Measurements from ENCODE around the gene TRIP10.
A peak's percentile ranks its signal among the peaks of the same experiment; 100 is the strongest.

TRIP10 gene

GRCh38 chr19:6787393-6787792, 47.9 kb downstream of the TRIP10 start:
- Histone ChIP-seq H3K9ac (no peak overlapping the region), H3K79me2 (ENCODE audit: insufficient read depth, low read depth) (peaks cover 27% of the 10 kb centered on the region), H2AFZ (ENCODE audit: low read depth) (no peak overlapping the region), H3K27ac (no peak overlapping the region), H4K20me1 (ENCODE audit: insufficient read depth) (no peaks in the 10 kb centered on the region), H3K27me3 (ENCODE audit: insufficient read depth, low read depth) (no peaks in the 10 kb centered on the region), H3K4me1 (ENCODE audit: low read depth, poor library complexity, severe bottlenecking) (peaks cover 54% of the 10 kb centered on the region), H3K36me3 (ENCODE audit: insufficient read depth) (no peaks in the 10 kb centered on the region), H3K4me2 (no peak overlapping the region), H3K4me3 (IDR thresholded peaks at IDR 0.05; ENCODE audit: insufficient read depth, low read depth, low read length) (no peak overlapping the region)
- TF ChIP-seq, protein P1, sequence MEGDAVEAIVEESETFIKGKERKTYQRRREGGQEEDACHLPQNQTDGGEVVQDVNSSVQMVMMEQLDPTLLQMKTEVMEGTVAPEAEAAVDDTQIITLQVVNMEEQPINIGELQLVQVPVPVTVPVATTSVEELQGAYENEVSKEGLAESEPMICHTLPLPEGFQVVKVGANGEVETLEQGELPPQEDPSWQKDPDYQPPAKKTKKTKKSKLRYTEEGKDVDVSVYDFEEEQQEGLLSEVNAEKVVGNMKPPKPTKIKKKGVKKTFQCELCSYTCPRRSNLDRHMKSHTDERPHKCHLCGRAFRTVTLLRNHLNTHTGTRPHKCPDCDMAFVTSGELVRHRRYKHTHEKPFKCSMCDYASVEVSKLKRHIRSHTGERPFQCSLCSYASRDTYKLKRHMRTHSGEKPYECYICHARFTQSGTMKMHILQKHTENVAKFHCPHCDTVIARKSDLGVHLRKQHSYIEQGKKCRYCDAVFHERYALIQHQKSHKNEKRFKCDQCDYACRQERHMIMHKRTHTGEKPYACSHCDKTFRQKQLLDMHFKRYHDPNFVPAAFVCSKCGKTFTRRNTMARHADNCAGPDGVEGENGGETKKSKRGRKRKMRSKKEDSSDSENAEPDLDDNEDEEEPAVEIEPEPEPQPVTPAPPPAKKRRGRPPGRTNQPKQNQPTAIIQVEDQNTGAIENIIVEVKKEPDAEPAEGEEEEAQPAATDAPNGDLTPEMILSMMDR (conservative IDR thresholded peaks at IDR 0.05; ENCODE audit: low read depth, low read length) = no peak

- Histone ChIP-seq H3K27ac (peak overlapping the region; percentile 80; the same call in 1 of the 2 replicates), H3K9ac (no peak overlapping the region), H3K36me3 (ENCODE audit: insufficient read depth) (no peaks in the 10 kb centered on the region), H3K4me2 (peak overlapping the region; percentile 94), H3K27me3 (ENCODE audit: insufficient read depth, low read depth) (no peaks in the 10 kb centered on the region), H3K79me2 (ENCODE audit: insufficient read depth, low read depth) (peaks cover 36% of the 10 kb centered on the region), H2AFZ (ENCODE audit: low read depth) (no peak overlapping the region), H4K20me1 (ENCODE audit: insufficient read depth) (no peaks in the 10 kb centered on the region), H3K4me3 (IDR thresholded peaks at IDR 0.05; ENCODE audit: insufficient read depth, low read depth, low read length) (no peak overlapping the region), H3K4me1 (ENCODE audit: low read depth, poor library complexity, severe bottlenecking) (peaks cover 48% of the 10 kb centered on the region)
- TF ChIP-seq, protein P1 (conservative IDR thresholded peaks at IDR 0.05; ENCODE audit: low read depth, low read length) = no peak
These were observed 49.4 kb downstream of the TRIP10 start for GRCh38 chr19:6788896-6789295.

DNA sequence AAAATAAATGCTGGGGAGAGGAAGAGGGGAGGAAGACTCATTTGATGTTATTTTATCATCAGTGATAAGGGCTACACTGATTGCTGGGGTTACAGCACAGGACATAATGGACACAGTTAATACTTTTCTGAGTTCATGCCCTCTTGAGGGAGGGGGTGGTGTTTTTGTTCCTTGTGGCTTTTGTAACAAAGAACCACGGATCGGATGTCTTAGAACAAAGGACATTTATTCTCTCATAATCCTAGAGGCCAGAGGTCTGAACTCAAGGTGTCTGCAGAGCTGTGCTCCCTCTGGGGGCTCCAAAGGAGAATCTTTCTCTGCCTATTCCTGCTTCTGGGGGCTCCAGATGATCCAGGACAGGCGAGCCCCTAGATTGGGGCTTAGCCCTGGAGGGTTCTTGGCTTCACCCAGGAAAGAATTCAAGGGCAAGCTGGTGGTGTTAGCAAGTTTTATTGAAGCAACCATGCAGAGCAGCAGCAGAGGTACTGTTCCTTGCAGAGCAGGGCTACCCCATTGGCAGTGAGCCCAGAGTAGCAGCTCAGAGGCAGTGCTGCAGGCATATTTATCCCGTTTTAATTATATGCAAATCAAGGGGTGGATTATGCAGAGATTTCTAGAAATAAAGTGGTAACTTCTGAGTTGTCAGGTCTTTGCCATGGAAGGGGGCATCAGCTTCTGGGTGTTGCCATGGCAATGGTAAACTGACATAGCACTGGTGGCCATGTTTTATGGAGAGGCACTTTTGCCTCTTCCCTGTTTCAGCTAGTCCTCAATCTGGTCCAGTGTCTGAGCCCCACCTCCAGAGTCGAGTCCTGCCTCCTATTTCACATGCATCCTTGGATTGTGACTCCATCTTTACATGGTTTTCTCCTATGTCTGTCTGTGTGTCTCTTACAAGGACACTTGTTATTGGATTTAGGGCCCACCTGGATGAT, 51.0 kb downstream of the TRIP10 start:
- H3K4me2 ChIP-seq = peak overlapping the region; percentile 94
- H3K27ac ChIP-seq = peak overlapping the region; percentile 80
- peaks cover 41% of the 10 kb centered on the region for H3K79me2 ChIP-seq (ENCODE audit: insufficient read depth, low read depth)
- no peaks in the 10 kb centered on the region for H3K27me3 ChIP-seq (ENCODE audit: insufficient read depth, low read depth)
- no peaks in the 10 kb centered on the region for H3K36me3 ChIP-seq (ENCODE audit: insufficient read depth)
- peak overlapping the region; percentile 13; the same call in 1 of the 2 replicates for H3K9ac ChIP-seq
- H3K4me3 ChIP-seq (IDR thresholded peaks at IDR 0.05; ENCODE audit: insufficient read depth, low read depth, low read length) = no peak overlapping the region
- no peak overlapping the region for H2AFZ ChIP-seq (ENCODE audit: low read depth)
- peaks cover 48% of the 10 kb centered on the region for H3K4me1 ChIP-seq (ENCODE audit: low read depth, poor library complexity, severe bottlenecking)
- TF ChIP-seq, protein P1 (conservative IDR thresholded peaks at IDR 0.05; ENCODE audit: low read depth, low read length) = no peak; the same call in 1 of the 2 replicates
- H4K20me1 ChIP-seq (ENCODE audit: insufficient read depth) = no peaks in the 10 kb centered on the region

DNA sequence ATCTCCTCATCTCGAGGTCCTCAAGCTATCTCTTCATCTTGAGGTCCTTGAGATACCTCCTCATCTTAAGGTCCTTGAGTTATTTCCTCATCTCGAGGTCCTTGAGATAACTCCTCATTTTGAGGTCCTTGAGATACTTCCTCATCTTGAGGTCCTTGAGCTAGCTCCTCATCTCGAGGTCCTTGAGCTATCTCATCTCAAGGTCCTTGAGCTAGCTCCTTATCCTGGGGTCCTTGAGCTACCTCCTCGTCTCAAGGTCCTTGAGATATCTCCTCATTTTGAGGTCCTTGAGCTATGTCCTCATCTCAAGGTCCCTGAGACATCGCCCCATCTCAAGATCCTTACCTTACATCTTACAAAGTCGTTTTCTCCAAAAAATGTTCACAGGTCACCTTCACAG, 51.8 kb downstream of the TRIP10 start:
- H3K4me1 ChIP-seq (ENCODE audit: low read depth, poor library complexity, severe bottlenecking) = peaks cover 48% of the 10 kb centered on the region
- peak overlapping the region; percentile 80 for H3K27ac ChIP-seq
- no peak overlapping the region for H3K4me3 ChIP-seq (IDR thresholded peaks at IDR 0.05; ENCODE audit: insufficient read depth, low read depth, low read length)
- H3K36me3 ChIP-seq (ENCODE audit: insufficient read depth) = no peaks in the 10 kb centered on the region
- peak overlapping the region; percentile 94 for H3K4me2 ChIP-seq
- no peak overlapping the region for H3K9ac ChIP-seq
- peaks cover 48% of the 10 kb centered on the region for H3K79me2 ChIP-seq (ENCODE audit: insufficient read depth, low read depth)
- TF ChIP-seq, protein P1 (conservative IDR thresholded peaks at IDR 0.05; ENCODE audit: low read depth, low read length) = no peak
- H2AFZ ChIP-seq (ENCODE audit: low read depth) = no peak overlapping the region
- no peaks in the 10 kb centered on the region for H3K27me3 ChIP-seq (ENCODE audit: insufficient read depth, low read depth)
- H4K20me1 ChIP-seq (ENCODE audit: insufficient read depth) = no peaks in the 10 kb centered on the region

Data from KMS-11 (cell line).